HG02759 (cell line): ENCODE measurements around the gene HSD17B12.

Source experiments
- ATAC-seq: cut with Tn5 transposase; IDR thresholded peaks from one replicate; pipeline ENCODE4 v1.9.1; 2021; ENCODE audit warnings: mild to moderate bottlenecking, moderate library complexity; ENCODE audit not compliant: unreplicated experiment

Gene HSD17B12

DNA sequence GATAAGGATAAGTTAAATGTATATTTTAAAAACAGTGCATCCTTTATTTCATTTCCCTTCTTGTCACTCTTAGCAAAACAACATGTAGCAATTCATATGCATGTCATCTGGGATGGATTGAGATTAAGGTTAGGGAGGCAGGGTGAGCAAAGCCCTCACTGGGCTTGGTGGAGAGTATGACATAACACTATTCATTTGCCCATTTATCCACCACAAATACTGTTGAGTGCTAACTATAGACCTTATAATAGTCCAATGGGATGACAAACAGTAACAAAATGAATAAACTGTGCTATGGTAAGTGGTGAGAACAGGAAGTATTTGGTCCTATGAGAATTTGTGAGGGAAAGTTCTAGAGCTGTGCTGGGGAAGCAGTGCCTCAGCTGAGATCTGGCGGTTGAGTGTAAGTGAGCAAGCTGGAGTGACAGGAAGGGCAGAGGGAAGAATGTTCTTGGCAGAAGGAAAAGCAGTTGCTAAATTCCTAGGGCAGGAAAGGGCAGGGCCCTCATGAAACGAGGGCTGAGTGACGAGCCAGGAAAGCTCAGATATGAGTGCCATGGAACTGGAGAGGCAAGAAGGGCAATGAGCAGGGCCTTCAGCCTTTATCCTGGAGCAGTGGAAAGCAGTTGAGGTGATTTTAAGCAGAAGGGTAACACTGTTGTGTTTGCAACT lies 6.7 kb downstream of the HSD17B12 start:
- ATAC-seq = no peak

DNA sequence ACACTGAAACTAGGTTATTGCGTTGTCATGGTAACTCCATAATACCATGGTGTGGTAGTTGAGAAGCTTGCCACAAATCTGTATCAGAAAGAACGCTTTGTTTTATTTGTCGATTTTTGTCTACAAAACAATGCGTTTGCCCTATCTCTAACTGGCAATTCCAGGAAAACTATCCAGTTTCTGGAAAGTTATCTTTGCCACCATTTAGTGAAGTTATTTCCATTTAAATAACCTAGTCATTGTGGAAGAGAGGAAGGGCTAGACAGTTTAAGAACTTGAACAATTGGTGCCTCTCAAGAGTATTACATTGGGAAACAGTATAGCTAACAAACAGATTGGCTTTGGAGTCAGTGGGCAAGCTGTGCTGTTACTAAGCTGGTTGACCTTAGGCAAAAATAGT lies 7.9 kb downstream of the HSD17B12 start:
- no peak for ATAC-seq

DNA sequence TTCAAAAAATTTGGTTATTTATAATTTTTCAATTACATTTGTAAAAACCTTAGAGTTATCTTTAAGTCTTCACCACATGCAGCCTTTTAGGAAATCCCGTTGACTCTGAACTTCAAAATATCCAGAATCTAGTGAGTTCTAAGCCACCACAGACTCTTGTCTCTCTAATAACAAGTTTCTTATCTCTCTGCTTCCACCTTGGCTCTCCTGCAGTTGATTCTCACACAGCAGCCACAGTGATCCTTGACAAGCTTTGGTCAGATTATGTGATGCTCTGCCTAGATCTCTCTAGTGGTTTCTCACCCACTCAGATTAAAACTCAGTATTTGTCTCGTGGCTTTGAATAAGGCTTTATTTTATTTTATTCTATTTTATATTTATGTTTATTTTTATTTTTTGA lies 8.6 kb downstream of the HSD17B12 start:
- ATAC-seq = no peak

DNA sequence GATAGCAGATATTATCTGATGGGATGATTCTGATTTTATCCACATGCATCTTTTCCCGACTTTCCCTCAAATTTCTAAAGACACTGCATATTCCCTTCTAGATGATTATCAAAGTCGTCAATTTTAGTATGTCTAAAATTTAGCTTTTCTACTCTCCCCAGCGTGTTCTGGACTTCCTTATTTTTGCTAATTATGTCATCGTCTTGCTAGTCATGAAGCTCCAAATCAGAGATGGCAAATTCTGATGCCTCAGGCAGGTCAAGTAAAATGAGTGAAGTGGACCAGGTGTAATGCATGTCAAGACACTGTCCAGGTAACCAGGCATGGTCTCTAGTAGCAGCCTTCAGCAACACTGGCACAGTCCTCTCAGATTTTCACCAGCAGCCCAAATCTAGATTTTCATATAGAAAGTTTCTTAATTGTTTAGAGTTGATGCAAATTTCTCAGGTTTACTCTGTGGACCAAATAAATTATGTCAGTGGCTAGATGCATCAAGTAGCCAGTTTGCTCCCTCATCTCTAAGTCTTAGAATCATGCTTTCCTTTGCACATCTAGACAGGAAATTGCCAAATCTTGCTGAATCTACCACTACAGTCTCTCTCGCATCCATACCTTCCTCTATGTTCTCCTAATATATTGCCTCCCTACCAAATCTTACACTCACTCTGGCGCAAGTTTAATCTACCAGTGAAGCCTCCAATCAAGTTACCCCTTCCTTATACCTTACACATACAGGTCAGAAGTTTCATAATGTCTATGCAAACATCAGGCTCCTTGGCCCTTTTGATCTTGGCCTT lies 10.6 kb downstream of the HSD17B12 start:
- no peak for ATAC-seq

DNA sequence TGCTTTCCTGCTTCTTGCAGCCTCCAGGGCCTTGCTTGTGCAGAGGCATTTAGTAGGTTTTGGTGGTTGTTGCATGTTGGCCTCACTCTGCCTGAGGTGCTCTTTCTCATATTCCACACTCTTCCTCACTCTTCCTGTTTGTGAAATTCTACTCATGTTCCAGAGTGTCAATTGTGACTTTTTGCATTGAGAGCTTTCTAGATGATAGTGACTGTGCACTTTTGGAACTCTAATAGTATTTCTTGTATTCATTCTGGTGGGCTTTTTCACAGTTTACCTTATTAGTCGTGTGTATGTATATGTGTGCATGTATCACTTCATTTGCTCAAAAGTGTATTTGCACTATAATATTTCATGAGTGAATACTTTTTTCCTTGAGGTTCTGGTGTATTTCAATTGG lies 11.3 kb downstream of the HSD17B12 start:
- ATAC-seq = no peak

DNA sequence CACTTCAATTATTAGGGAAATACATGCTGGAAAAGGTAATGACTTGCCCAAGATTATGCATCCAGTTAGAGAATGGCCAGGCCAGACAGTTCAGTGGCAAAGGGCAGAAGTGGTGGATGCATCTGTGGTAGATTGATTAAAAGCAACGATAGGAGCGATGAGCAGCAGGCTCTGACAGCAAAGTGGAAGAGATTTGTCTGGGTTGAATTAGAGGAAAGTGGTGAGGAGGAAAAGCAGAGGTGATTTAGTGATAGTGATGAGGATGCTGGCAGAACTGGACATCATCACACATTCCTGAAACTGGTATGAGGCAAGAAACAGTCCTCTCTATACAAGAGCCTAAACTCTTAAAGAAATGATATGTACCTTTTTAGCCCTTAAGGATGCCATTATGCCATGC lies 12.5 kb downstream of the HSD17B12 start:
- no peak for ATAC-seq

DNA sequence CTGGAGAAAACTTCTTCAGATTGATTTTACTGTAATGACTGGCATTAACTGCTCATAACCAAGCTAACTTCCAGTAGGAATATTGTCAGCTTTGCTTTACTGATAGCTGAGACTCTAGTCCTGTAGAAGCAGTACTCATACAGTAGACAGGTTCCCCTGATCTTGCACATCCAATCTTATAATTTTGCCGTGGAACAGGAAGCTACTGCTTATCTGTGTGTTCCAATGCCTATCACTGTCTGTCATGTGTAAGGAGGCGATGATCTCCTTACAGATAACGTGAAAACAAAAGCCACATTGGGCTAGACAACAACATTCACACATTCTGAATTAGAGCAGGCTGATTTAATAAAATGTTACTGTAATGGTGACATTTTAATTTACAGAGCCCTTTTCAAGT lies 13.2 kb downstream of the HSD17B12 start:
- no peak for ATAC-seq

DNA sequence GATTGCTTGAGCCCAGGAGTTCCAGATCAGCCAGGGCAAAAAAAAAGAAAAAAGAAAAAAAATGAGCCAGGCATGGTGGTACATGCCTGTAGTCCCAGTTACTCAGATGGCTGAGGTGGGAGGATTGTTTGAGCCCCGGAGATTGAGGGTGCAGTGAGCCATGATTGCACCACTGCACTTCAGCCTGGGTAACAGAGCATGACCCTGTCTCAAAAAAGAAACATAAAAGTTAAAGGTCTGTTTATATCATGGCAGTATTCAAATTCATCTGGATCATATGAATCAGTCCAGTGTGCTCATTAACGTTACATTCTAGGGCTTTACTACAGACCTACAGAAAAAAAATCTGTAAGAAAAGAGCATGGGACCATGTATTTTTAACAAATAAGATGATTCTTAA lies 13.9 kb downstream of the HSD17B12 start:
- ATAC-seq = peak; percentile 89

DNA sequence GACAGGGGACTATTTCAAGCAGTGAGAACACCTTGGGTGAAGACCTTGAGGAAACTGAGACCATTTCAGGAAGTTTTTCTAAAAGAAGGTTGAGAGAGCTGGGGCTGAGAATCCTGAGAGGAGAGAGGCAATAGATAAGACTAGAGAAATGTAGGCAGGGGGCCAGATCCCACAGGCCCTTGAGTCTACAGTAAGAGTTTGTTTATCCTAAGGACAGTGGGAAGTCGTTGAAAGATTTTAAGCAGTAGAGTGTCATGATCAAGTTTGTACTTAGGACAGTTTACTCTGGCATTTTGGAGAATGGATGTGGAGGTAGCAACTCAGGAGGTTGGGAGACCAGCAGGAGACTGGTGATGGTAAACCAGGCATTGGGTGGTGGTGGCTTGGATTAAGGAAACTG lies 17.1 kb downstream of the HSD17B12 start:
- ATAC-seq = no peak

DNA sequence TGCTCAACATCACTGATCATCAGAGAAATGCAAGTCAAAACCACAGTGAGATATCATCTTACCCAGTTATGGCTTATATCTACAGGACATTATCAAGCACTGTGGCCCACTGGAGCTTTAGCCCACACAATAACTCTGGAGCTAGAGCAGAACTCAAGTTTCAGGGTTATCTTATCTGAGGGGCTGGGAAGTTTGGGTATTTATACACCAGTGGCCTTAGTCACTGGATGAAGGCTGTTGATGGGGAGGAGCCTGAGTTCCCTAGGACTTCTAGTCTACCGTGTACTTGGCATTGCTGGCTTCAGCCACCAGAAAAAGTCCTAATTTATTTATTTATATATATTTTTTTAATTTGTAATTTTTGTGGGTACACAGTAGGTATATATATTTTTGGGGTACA lies 19.3 kb downstream of the HSD17B12 start:
- no peak for ATAC-seq

DNA sequence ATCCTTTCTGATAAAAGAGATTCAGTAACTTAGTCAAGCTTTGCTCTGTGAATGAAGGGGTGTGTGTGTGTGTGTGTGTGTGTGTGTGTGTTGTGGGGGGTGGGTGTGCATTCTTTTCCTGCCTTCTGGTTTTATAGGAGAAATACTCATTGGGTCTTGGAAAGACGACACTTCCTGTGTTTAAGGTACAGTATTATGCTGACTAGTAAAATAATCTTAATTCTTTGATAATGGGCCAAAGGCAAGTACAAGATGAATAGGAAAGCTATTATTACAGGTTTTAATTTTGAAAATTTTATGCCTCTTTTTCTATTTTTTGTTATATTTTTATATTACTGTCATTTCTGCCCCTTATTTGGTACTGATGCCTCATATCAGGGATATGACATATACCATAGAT lies 26.1 kb downstream of the HSD17B12 start:
- ATAC-seq = no peak

DNA sequence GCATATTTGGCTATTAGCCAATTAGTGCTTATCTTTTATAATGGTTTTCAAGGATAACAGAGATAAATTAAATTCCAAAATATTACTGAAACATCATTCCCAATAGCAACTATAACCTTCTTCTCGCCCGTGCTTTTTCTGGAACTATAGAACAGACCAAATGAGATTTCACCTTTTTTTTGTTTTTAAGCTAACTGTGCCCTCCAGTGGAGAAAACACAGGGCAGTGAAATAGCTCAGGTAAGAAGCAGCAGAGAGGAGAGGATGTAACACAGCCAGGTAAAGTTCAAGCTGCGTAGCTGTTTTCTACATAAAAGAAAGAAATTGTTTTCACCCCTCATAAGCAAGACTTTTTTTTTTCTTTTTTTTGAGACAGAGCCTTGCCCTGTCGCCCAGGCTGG lies 28.2 kb downstream of the HSD17B12 start:
- ATAC-seq = no peak

DNA sequence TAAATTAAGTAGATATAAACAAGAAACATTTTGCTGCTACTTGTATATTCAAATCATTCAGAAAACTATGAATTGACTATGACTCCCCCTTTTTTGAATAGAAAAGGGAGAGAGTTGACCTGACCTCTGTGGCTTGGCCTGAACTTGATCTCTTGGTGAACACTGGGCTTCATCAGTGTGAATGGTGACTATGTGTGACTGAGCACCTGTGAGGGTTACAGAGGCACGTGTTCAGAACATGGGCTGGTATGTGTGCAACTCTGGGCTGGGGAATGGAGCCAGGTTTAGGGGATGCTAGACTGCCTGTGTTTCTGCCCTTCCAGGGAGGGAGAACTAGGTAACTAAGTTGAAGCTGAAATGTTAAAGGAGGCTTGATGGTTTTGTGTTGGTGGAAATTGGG lies 29.2 kb downstream of the HSD17B12 start:
- no peak for ATAC-seq

DNA sequence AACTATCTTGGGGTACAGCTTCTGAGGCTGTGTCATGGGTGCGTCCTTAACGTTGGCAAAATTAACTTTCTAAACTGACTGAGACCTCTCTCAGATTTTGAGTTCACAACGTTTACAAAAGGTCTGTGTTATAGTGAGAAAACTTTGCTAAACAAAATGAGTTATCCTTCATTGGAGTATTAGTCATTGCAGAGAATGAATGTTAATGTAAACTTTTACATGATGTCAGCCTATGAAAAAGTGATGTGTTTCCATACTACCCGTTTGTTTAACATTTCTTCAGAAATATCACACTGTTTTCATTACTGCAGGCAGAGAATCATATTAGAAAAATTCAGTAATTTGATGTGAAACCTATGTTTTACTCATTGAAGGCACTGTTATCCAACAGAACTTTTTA lies 32.1 kb downstream of the HSD17B12 start:
- ATAC-seq = no peak

DNA sequence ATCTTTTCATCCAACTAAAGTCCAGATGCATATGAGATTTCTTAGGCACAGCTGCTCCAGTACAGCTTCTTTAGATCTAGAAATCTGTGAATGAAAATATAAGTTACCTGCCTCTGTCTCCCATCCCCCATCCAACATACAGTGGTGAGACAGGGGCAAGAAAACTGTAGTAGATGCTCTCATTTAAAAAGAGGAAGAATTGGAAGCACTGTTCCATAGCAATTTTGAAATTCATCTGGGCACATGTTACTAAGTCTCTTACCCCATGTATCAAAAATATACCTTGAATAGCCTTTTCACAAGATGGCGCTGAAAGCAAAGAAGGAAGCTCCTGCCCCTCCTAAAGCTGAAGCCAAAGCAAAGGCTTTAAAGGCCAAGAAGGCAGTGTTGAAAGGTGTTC lies 37.8 kb downstream of the HSD17B12 start:
- ATAC-seq = no peak

DNA sequence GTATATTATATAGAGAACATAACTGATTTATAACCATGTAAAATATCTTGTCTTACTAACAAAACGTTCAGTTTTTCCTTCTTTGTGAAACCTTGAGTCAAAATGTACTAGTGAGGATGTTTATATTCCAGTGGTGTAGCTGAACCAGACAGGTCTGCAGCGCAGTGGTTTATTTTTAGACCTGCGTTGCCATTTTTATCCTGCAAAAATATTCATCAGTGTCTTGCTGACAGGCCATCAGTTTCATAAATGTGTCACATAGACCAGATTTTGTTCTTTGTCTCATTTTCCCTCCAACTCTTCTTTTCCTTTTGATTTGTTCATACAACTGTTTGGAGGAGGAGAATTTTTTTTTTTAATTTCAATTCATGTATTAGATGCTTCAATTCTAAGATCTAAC lies 43.1 kb downstream of the HSD17B12 start:
- ATAC-seq = no peak

DNA sequence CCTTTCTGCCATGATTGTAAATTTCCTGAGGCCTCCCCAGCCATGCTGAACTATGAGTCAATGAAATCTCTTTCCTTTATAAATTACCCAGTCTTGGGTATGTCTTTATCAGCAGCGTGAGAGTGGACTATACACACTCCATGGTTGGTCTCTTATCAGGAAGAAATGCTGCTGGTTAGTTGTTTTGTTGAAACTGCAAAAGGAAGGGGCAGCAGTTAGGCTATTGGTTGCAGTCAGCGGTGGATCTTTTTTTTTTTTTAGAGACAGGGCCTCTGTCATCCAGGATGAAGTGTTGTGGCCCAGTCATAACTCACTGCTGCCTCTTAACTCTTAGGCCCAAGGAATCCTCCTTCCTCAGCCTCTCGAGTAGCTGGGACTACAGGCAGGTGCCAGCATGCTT lies 51.7 kb downstream of the HSD17B12 start:
- ATAC-seq = no peak

DNA sequence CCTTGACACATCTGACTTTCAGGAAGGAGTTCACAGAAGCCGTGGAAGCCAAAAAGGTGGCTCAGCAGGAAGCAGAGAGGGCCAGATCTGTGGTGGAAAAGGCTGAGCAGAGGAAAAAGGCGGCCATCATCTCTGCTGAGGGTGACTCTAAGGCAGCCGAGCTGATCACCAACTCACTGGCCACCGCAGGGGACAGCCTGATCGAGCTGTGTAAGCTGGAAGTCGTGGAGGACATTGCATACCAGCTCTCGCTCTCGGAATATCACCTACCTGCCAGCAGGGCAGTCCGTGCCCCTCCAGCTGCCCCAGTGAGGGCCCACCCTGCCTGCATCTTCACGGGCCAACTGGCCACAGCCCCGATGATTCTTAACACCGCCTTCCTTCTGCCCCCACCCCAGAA lies 53.7 kb downstream of the HSD17B12 start:
- ATAC-seq = no peak

DNA sequence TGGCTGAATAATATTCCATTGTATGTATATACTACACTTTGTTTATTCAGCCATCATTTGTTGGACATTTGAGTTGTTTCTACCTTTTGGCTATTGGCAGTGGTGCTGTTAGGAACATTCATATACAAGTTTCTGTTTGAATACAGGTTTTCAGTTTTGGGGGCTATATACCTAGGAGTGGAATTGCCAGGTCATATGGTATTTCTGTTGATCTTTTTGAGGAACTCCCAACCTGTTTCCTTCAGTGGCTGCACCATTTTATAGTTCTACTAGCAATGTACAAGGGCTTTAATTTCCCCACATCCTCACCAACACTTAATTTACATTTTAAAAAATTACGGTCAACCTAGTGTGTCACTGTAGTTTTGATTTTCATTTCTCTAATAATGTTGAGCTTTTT lies 54.6 kb downstream of the HSD17B12 start:
- ATAC-seq = no peak

DNA sequence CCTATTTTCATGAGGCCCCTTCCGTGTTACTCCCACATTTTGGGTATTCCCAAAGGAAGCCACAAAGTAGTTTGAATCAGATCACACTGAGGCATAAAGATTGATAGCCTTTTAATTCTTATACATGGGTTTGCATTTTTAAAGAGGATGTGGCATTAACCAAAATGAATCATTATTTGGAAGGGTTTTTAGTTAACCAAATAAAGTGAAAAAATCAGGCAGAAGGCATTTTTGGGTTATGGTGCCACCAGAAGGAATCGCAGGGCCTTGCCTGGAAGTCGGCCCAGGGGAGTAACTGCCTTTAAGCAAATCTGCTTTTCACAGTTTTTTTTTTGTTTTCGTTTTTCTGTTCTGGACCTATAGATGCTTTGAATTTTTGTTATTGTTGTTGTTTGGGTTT lies 55.4 kb downstream of the HSD17B12 start:
- ATAC-seq = no peak

DNA sequence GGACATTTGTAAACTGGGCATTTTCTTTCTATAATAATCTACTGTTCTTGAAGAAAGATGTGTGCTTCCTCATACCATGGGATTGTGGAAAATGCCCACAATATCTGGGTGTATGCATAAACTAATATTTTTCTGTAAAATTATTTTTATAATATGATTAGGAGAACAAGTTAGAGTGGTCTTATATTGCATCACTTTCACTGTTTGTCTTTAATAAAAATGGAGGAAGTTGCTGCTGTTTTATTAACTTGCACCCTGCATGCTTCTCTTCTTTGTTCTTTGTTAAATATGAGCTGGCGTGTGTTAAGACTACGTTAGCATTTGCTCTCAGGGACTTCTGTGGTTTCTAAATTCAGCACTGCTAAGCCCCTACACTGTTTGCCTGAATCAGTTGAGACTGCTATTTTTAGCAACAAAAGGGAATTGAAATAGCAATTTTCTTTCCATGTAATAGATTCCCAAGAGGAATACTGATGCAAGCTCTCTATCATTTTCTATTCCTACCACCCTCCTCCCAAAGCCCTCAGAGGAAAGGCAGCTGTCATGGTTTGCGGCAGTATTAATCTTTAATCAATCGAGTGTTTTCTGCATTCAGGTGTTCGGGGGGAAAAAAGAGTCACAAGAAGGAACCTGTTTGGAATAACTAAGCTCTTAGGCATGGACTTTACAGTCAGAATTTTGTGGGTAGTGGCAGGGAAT lies 56.1 kb downstream of the HSD17B12 start:
- ATAC-seq = no peak

DNA sequence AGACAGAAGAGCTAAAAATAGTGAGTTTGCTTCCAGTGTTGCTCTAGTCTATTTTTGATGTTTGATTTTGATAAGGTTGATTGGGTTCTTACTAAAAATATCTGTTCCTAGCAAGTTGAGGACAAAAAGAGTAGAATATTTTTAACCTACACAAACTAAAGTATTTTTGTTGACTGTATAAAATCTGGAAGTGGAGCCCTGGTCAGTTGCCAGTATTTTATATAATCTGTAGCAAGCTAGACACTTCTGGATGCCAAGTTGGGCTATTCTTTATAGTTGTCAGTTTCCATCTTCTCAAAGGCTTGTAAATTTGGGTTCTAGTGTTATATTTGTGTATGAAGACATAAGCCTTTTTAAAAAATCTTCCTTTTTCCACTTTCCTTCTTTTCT lies 56.7 kb downstream of the HSD17B12 start:
- no peak for ATAC-seq
